HG03108 (cell line): ENCODE results near the gene SH2D3C.

Source experiments
- ATAC-seq: cut with Tn5 transposase; IDR thresholded peaks from one replicate; pipeline ENCODE4 v1.9.1; 2021; ENCODE audit warnings: moderate library complexity; ENCODE audit not compliant: unreplicated experiment

SH2D3C gene

DNA sequence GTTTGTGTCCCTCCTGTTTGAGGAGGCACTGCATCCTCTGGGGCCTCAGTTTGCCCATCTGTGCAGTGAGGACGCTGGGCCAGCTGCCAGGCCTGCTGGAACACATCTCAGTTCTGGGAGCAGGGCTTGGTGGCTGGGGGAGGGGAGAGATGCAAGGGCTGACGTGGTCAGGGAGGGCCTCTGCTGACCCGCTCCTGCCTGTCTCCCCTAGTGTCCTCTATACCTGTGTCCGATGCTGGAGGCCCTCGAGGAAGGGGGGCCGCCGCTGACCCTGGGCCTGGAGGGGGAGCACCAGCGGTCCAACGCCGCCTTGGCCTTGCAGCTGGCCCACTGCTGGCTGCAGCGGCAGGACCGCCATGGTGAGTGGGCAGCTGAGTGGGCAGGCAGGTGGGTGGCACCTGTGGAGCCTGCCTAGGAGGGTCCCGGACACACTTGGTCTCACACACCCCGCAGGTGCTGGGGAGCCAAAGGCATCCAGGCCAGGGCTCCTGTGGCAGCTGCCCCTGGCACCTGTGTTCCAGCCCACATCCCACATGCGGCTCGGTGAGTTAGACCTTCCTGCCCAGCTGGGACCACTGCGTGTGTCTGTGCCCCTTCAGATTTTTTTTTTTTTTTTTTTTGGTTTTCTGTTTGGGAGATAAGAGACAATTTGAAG is 30.0 kb upstream of the SH2D3C start:
- ATAC-seq: no peak

DNA sequence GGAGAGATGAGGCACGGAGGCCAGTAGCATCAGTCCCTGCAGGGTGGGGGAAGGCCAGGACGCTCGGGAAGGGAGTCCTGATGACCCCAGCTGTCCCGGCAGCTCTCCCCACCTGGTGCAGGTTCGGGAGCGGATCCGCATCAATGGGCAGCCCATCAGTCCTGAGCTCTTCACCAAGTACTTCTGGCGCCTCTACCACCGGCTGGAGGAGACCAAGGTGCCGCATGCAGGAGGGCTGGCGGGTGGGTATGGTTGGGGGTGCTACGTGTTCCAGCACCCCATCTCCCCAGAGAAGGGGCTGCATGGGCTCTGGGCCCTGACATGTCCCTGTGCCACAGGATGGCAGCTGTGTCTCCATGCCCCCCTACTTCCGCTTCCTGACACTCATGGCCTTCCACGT is 28.4 kb upstream of the SH2D3C start:
- ATAC-seq: no peak

GRCh38 chr9:127805620-127806019 is 27.2 kb upstream of the SH2D3C start:
- no peak for ATAC-seq

GRCh38 chr9:127803507-127804352 is 25.3 kb upstream of the SH2D3C start:
- no peak for ATAC-seq

DNA sequence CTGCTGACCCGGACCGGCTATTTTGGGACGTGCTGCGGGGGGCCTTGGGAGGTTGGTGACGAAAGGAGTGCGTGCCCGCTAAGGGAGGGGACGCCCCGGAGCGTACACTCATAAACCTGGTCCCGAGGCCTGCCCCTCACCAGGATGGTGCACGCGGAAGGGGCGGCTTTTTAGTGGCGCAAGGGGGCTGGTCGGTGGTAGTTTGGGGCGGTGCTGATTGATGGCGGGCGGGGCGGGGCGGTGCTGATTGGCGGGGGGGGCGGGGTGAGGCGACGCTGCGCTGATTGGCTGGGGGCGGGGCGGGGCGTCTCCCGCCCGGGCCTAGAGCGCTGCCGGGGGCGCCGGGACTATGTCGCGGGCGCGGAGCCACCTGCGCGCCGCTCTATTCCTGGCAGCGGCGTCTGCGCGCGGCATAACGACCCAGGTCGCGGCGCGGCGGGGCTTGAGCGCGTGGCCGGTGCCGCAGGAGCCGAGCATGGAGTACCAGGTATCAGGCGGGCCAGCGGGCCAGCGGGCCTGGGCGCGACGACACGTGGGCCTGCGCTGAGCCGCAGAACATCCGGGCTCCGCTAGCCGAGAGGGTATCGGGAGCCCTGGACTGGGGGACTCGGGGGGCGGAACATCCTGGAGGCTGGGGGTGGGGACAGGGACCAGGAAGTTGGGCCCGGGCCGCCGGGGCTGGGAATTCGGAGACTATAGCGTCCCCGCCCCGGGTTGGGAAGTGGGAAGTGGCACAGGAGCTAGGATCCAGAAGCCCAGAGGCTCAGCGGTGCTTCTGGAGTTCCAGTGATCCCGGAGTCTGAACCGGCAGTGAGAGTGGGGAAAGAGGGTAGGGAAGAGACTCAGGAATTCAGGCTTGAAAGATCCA is 24.3 kb upstream of the SH2D3C start, which contains the start of gene FPGS:
FPGS (plus strand) TSS at position 307 of the 868 bp plus-strand sequence; CDS start at position 350, 43 bp downstream.
- peak; percentile 72 for ATAC-seq

DNA sequence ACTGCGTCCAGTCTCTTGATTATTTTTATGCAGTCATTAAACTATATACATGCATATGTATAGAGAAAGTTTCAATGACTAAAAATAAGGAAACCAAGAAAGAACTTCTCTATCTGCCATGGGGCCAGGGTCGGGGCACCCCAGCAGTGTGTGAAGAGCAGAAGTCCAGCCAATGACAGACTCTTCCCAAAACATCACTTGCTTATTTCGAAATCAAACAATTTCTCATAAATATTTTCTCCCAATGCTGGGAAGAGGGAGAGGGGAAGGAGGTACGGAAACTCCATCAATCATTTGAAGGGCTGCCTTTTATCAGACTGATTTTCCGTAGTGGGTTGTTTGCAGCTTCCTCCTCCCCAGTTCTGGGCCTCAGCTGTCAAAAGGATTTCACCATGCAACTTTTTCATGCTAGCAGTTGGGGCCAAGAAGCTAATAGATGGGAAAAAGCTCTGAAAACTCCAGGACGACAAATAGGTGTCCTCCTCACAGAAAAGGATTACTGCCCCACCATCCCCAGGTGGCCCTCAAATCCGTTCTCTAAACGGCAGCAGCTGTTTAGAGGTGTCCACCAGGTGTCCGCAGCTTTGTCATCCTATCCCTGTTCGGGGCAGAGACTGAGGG is 23.6 kb upstream of the SH2D3C start:
- no peak for ATAC-seq

DNA sequence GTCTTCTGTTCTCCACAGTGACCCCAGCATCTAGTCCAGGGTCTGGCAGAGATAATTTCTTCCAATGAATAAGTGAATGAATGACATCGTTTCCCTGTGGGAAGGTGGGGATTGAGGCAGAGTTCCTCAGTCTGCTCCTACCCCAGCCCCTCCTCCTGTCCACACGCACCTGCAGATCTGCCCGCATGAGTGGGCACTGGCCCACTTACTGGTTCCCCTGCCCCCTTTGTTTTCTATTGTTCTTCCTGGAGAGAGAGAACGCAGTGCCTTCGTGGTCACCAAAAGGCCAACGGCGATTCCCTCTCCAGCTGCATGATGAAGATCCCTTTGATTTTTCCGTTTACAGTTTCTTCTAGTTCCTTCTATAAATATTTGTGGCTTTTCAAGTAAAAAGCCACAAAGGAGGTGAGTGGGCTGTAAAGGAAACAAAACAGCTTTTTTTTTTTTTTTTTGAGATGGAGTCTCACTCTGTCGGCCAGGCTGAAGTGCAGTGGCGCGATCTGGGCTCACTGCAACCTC is 18.4 kb upstream of the SH2D3C start:
- ATAC-seq: no peak

GRCh38 chr9:127796225-127796813 is 17.9 kb upstream of the SH2D3C start:
- no peak for ATAC-seq

DNA sequence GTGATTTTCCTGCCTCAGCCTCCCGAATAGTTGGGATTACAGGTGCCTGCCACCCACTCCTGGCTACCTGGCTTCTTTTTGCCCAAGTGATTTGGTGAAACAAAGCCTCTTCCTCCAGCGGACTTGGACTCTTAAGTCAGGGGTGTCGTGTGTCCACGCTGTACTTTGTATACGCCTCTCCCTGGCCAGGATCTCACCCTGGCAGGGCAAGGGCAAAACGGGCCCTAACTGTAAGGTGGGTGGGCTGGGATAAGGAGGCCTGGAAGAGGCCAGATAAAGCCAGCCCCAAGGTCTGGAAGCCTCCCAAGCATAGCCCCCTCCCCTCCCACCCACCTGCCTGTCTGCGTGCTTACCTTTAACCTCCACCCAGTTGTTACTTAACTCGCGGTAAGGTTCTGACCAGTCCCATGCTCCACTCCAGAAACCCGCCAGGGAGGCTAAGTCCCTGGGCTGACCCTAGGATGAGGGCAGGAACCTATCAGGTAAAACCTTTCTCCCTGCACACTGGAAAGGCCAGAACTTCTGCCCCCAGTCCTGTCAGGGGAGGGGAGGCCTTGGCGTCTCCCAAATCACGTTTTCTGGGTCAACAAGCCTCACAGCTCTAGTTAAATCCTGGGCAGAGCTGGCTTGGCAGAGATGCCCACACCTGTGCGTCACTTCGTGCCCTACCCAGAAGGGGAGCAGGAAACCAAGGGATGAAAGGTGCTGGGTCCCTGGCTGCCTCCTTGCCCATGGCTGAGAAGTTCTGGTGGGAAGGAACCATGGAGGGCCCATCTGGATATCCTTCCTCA is 15.7 kb upstream of the SH2D3C start:
- no peak for ATAC-seq

- ATAC-seq: no peak
These were observed 14.7 kb upstream of the SH2D3C start for GRCh38 chr9:127793093-127793708.

DNA sequence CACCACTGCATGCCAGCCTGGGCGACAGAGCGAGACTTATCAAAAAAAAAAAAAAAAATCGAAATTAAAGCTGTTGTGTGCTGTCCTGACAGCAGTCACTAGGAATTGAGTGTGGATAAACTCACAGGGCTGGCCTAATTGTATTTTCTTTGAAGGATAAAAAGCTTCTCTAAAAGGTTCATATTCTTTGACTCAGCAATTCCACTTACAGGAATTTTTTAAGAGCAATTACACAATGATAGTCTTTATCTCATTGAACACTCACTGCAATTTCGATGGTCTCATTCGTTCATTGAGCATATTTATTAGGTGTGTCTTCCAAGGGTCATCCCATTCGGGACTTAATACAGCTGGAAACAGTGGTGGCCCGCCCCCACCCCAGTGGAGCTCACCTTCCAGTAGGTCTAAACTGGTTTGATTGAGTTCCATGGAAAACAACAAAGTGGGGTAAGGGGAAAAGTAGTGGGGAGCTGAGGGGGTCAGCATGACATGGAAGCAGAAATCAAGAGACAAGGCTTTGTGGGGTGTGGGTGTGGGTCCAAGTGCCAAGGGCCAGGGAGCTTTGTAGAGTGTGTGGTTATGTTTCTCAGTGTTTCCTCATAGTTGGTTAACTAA is 14.1 kb upstream of the SH2D3C start:
- ATAC-seq: no peak

- no peak for ATAC-seq
These were observed 12.6 kb upstream of the SH2D3C start for GRCh38 chr9:127791085-127791484.

GRCh38 chr9:127790094-127790855 is 11.8 kb upstream of the SH2D3C start:
- no peak for ATAC-seq

DNA sequence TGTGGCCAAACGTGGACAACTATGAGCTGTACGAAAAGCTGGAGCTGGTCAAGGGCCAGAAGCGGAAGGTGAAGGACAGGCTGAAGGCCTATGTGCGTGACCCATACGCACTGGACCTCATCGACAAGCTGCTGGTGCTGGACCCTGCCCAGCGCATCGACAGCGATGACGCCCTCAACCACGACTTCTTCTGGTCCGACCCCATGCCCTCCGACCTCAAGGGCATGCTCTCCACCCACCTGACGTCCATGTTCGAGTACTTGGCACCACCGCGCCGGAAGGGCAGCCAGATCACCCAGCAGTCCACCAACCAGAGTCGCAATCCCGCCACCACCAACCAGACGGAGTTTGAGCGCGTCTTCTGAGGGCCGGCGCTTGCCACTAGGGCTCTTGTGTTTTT is 10.7 kb upstream of the SH2D3C start:
- no peak for ATAC-seq

GRCh38 chr9:127788337-127789011 is 10.0 kb upstream of the SH2D3C start:
- no peak for ATAC-seq

DNA sequence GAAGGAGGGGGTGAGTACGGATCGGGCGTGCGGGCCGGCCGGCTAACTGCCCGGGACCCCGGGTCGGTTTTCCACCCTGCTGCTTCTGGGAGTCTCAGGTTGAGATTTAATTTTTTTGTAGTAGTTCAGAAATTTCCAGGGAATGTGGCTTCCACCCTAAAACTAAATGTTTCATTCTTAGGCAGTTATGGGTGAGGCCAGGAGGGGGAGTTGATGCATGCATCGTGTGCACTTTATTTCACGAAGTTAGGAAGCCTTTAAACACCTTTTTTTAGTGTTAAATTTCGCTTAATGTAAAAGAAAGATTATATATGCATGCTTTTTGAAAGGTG is 8.3 kb upstream of the SH2D3C start:
- ATAC-seq: no peak

DNA sequence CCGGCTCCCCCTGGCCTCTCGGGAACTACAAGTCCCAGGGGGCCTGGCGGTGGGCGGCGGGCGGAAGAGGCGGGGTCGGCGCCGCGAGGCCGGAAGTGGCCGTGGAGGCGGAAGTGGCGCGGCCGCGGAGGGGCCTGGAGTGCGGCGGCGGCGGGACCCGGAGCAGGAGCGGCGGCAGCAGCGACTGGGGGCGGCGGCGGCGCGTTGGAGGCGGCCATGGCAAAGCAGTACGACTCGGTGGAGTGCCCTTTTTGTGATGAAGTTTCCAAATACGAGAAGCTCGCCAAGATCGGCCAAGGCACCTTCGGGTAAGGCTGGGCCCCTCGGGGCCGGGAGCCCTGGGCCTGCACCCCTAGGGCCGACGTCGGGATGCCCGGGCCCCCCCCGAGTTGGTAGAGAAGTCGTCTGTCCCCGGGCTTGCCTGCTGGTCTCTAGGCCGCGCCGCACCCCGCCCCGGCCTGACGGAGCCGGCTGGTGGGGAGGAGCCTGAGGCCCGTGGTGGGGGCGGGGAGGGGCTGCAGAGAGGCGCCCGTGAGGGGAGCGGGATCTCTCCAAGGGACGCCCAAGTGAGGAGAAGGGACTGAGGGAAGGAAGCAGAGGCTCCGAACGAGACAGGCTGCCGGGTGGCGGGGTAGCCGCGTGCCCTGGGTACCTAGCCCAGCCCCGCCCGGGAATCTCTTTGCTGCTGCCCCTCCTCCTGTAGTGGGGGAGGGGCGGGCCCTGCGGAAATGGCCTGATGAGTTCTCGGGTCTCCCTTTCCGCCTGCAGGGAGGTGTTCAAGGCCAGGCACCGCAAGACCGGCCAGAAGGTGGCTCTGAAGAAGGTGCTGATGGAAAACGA is 7.7 kb upstream of the SH2D3C start, which contains the start of gene CDK9:
CDK9 (plus strand) TSS at position 102 of the 840 bp plus-strand sequence; CDS start at position 217, 115 bp downstream.
- peak; percentile 54 for ATAC-seq
